Breast epithelium (tissue), 3 donors: Measurements from ENCODE around the gene TARDBP.

ENCODE experiments used
- POLR2AphosphoS5 ChIP-seq, 3 donors: sonication (generic); formaldehyde crosslinking; IDR thresholded peaks; one replicate each; pipeline ENCODE4 v1.6.1; 2017; ENCODE audit warnings: antibody characterized with exemption in 3 of 3
- TF ChIP-seq, protein P1 (sequence below), 3 donors: fragments of 450-650 bp; IDR thresholded peaks; one replicate each; pipeline ENCODE4 v1.5.1; 2016 to 2017; ENCODE audit warnings: antibody characterized with exemption in 3 of 3, mild to moderate bottlenecking in 3 of 3, moderate library complexity in 3 of 3

DNA sequence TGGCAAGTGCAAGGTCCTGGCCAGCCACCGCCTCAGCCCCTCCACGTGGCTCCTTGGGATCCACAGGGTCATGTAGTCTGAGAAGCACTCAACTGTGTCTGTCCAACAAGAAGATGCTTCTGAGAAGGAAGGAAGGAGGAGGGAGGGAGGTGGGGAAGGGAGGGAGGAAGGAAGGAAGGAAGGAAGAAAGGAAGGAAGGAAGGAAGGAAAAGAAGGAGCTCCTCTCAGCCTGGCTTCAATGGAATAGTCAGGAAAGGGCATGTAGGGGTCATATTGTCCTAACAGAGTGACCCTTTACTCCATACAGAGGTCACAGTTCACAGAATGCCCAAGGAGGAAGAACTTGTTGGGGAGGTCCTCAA, 42.5 kb upstream of the TARDBP start:
- TF ChIP-seq, protein P1, sequence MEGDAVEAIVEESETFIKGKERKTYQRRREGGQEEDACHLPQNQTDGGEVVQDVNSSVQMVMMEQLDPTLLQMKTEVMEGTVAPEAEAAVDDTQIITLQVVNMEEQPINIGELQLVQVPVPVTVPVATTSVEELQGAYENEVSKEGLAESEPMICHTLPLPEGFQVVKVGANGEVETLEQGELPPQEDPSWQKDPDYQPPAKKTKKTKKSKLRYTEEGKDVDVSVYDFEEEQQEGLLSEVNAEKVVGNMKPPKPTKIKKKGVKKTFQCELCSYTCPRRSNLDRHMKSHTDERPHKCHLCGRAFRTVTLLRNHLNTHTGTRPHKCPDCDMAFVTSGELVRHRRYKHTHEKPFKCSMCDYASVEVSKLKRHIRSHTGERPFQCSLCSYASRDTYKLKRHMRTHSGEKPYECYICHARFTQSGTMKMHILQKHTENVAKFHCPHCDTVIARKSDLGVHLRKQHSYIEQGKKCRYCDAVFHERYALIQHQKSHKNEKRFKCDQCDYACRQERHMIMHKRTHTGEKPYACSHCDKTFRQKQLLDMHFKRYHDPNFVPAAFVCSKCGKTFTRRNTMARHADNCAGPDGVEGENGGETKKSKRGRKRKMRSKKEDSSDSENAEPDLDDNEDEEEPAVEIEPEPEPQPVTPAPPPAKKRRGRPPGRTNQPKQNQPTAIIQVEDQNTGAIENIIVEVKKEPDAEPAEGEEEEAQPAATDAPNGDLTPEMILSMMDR (IDR thresholded peaks at IDR 0.05), result no peak
- TF ChIP-seq POLR2AphosphoS5 (IDR thresholded peaks at IDR 0.05), result no peak
